Measurements from ENCODE around the gene WDR7. TPM values are rescaled to one million over a fixed set of nuclear protein-coding genes. Genes with fewer than 3 reads are reported as not detected.
A peak's percentile ranks its signal among the peaks of the same experiment; 100 is the strongest.

WDR7 gene
- total RNA-seq, 2 experiments from 2014 or later: 16.0 to 19.0 TPM

DNA sequence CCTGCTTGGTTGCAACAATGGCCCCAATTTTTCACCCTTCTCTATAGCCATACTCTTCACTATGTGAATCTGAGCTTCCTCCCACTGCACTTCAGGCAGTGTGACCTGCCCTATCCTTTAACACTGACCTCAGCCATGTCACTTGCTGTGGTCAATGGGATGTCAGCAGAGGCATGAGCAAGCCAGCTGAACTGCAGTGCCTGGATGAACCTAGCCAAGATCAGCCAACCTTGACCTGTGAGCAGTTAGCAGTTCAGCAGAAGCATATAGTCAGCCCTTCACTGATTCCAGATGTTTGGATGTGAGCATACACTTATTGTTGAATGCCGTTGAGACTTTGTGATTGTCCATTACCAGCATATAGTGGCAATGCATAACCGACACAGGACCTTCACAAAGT lies 432.3 kb downstream of the WDR7 start:
- ChIA-PET POLR2A (no interaction called here), CTCF (no interaction called here)
- intact Hi-C loops (cut with micrococcal nuclease): no loop called here
- no peak for ATAC-seq
- Mint-ChIP-seq H3K27ac (no peak overlapping the region), H3K36me3 (ENCODE audit: low read depth) (no peaks in the 10 kb centered on the region), H3K9me3 (peaks cover 8% of the 10 kb centered on the region), H3K4me3 (no peak overlapping the region), H3K4me1 (ENCODE audit: low read depth) (peaks cover 32% of the 10 kb centered on the region), H3K27me3 (peaks cover 22% of the 10 kb centered on the region)
- TF ChIP-seq, protein P1, sequence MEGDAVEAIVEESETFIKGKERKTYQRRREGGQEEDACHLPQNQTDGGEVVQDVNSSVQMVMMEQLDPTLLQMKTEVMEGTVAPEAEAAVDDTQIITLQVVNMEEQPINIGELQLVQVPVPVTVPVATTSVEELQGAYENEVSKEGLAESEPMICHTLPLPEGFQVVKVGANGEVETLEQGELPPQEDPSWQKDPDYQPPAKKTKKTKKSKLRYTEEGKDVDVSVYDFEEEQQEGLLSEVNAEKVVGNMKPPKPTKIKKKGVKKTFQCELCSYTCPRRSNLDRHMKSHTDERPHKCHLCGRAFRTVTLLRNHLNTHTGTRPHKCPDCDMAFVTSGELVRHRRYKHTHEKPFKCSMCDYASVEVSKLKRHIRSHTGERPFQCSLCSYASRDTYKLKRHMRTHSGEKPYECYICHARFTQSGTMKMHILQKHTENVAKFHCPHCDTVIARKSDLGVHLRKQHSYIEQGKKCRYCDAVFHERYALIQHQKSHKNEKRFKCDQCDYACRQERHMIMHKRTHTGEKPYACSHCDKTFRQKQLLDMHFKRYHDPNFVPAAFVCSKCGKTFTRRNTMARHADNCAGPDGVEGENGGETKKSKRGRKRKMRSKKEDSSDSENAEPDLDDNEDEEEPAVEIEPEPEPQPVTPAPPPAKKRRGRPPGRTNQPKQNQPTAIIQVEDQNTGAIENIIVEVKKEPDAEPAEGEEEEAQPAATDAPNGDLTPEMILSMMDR (IDR thresholded peaks at IDR 0.05): no peak
- DNase-seq: no peak

DNA sequence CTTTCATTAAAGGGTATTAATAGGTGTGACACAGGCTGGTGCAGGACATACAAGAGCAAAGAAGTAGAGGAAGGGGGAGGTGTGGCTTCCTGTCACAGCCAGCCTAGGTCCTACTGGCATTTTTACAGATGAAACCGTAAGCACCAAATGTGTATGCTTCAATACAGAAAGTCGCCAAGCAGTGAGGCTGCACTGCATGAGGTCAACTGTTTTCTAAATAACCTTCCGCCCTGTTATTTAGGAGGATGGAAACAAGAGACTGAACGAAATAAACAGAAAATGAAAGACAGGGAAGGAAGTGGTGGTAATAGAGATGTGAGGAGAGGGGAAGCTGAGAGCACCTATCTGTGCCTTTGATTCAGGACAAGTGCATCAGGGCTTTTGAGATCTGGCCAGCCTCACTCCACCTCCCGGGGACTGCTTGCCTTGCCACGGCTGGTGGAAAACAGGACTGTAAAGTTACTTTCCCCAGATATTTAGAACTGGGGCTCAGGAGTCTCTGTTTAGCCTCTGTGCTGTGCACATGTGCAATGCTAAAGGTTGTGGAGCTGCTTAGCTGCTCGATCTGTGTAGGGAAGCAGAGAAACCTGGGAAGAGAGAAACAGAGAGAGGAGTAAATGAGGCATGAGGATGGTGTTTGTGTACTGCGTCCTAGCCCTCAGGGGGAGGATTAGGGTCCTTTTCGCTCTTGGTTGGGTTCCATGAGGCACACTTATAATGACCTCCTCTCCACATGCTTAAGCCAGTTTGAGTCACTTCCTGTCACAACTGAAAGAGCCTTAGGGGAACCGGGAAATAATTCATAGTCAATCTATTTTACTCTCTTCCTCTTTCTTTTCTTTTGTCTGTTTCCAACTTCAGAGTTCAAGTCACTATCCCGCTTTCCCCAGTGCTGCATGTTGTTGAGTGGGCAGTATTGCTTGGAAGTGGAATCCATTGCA lies 433.4 kb downstream of the WDR7 start:
- intact Hi-C loops (cut with micrococcal nuclease): no loop called here
- ATAC-seq (peak; percentile 73), DNase-seq (peak; percentile 11)
- ChIA-PET CTCF (no interaction called here), POLR2A (no interaction called here)
- H3K36me3 Mint-ChIP-seq (ENCODE audit: low read depth): no peaks in the 10 kb centered on the region
- H3K9me3 Mint-ChIP-seq: peaks cover 8% of the 10 kb centered on the region
- peak overlapping the region; percentile 65 for H3K27ac Mint-ChIP-seq
- TF ChIP-seq, protein P1 (IDR thresholded peaks at IDR 0.05): no peak
- peak overlapping the region; percentile 45 for H3K4me3 Mint-ChIP-seq
- peaks cover 24% of the 10 kb centered on the region for H3K27me3 Mint-ChIP-seq
- peaks cover 22% of the 10 kb centered on the region for H3K4me1 Mint-ChIP-seq (ENCODE audit: low read depth)

DNA sequence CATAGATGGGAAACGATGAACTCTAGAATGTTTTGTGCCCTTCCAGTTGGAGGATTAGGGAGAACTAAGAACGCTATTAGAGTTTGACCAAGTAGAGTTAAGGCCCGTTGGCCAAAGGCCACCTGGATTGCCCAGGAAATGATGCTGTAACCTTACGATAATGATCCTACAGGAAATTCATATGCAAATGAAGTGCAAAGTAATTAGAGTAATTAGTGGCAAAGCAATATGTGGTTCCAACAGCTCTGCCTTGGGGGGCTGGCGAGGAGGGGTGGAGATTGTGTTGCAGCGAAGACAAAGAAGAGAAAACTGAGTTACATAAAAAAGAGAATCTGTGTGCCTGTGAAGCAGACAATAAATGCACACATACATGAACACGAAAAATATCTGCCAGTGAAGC lies 434.2 kb downstream of the WDR7 start:
- ChIA-PET POLR2A (no interaction called here), CTCF (no interaction called here)
- Mint-ChIP-seq H3K27me3 (peaks cover 26% of the 10 kb centered on the region), H3K27ac (no peak overlapping the region), H3K4me1 (ENCODE audit: low read depth) (peaks cover 20% of the 10 kb centered on the region), H3K36me3 (ENCODE audit: low read depth) (no peaks in the 10 kb centered on the region), H3K9me3 (peaks cover 8% of the 10 kb centered on the region), H3K4me3 (no peak overlapping the region)
- intact Hi-C loops (cut with micrococcal nuclease): no loop called here
- TF ChIP-seq, protein P1 (IDR thresholded peaks at IDR 0.05): no peak
- ATAC-seq: no peak
- DNase-seq: no peak

DNA sequence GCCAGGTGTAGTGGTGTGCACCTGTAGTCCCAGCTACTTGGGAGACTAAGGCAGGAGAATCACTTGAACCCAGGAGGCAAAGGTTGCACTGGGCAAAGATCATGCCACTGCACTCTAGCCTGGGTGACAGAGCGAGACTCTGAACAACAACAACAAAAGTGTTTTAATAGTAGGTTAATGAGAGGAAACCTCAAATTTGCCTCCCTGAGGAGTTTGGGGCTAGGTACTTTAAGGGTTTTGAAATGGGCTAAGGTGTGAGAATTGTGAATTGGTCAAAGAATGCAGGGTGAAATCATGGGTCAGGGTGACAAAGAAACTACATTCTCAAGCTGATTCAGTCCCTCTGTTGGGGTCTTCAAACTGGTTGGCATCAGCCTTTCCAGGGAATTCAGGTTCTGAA lies 435.0 kb downstream of the WDR7 start:
- TF ChIP-seq, protein P1 (IDR thresholded peaks at IDR 0.05): no peak
- DNase-seq (no peak), ATAC-seq (no peak)
- Mint-ChIP-seq H3K36me3 (ENCODE audit: low read depth) (no peaks in the 10 kb centered on the region), H3K9me3 (peaks cover 7% of the 10 kb centered on the region), H3K4me3 (no peak overlapping the region), H3K27ac (no peak overlapping the region), H3K4me1 (ENCODE audit: low read depth) (peaks cover 18% of the 10 kb centered on the region), H3K27me3 (peaks cover 26% of the 10 kb centered on the region)
- intact Hi-C loops (cut with micrococcal nuclease): no loop called here
- CTCF ChIA-PET: no interaction called here
- POLR2A ChIA-PET: no interaction called here

Other genes with a start within 250 kb of the WDR7 start
- gene TXNL1, start 12.8 kb upstream of the WDR7 start, total RNA-seq: 10 to 100 TPM; 72.8 to 74.5 TPM

Data from activated CD8-positive, alpha-beta T cell treated with anti-CD3 and anti-CD28 coated beads for 36 hours (primary cell).